HEK293 (cell line): ENCODE results near the gene LDHAL6B.

Experiments used
- CTCF ChIA-PET: fragments of 350-600 bp; formaldehyde crosslinking; extraction: SDS; loops from one replicate; lab custom pipeline; 2021; ENCODE audit warnings: antibody characterized with exemption; lab: Yijun Ruan, JAX
- POLR2A ChIA-PET: fragments of 300-600 bp; formaldehyde crosslinking; extraction: SDS; loops from one replicate; lab custom pipeline; 2020; ENCODE audit warnings: antibody characterized with exemption, inconsistent platforms; lab: Yijun Ruan, JAX
- H3K27ac ChIP-seq: fragments of 200-500 bp; sonication (Bioruptor generic); 2 replicates; pipeline ENCODE4 v1.5.1; 2014; ENCODE audit warnings: low read depth, low read length, control low read depth, inconsistent platforms; ENCODE audit errors: extremely low read depth
- H3K36me3 ChIP-seq, 2 experiments: fragments of 200-500 bp in 1 of 2; sonication (Bioruptor generic) in 1 of 2; 1 replicate in 1 of 2; 2 replicates in 1 of 2; pipeline ENCODE4 v1.5.1; 2014 to 2017; ENCODE audit warnings: inconsistent platforms in 2 of 2, low read length in 2 of 2; ENCODE audit not compliant: control insufficient read depth in 2 of 2, insufficient read depth in 1 of 2
- H3K4me1 ChIP-seq: fragments of 200-500 bp; sonication (Bioruptor generic); 2 replicates; pipeline ENCODE4 v1.5.1; 2014; ENCODE audit warnings: mild to moderate bottlenecking, low read length, inconsistent platforms; ENCODE audit not compliant: control insufficient read depth, insufficient read depth
- H3K4me3 ChIP-seq: 2 replicates; pipeline ENCODE4 v1.5.1; 2011; ENCODE audit warnings: low read depth, mild to moderate bottlenecking, control low read depth, low read length, moderate library complexity
- H3K9me3 ChIP-seq: fragments of 200-500 bp; sonication (Bioruptor generic); 2 replicates; pipeline ENCODE4 v1.5.1; 2014; ENCODE audit warnings: low read depth, low read length, inconsistent platforms; ENCODE audit not compliant: control insufficient read depth, insufficient read depth
- PRDM4 ChIP-seq: fragments of 450-650 bp; formaldehyde crosslinking; IDR thresholded peaks from 2 replicates; pipeline ENCODE4 v1.5.1; 2017; ENCODE audit warnings: missing biosample characterization, missing genetic modification characterization
- ZBTB17 ChIP-seq: fragments of 450-650 bp; formaldehyde crosslinking; IDR thresholded peaks from 2 replicates; pipeline ENCODE4 v1.5.1; 2016; ENCODE audit warnings: missing biosample characterization, missing genetic modification characterization
- ZNF138 ChIP-seq: fragments of 450-650 bp; formaldehyde crosslinking; IDR thresholded peaks from 2 replicates; pipeline ENCODE4 v1.5.1; 2016; ENCODE audit warnings: missing biosample characterization, missing genetic modification characterization, borderline replicate concordance
- ZNF239 ChIP-seq: fragments of 450-650 bp; formaldehyde crosslinking; IDR thresholded peaks from 2 replicates; pipeline ENCODE4 v1.5.1; 2016; ENCODE audit warnings: missing biosample characterization, missing genetic modification characterization
- ZNF24 ChIP-seq: fragments of 450-650 bp; formaldehyde crosslinking; IDR thresholded peaks from 2 replicates; pipeline ENCODE4 v1.5.1; 2016; ENCODE audit warnings: missing biosample characterization, missing genetic modification characterization
- ZNF404 ChIP-seq: fragments of 450-650 bp; formaldehyde crosslinking; IDR thresholded peaks from 2 replicates; pipeline ENCODE4 v1.5.1; 2017; ENCODE audit warnings: missing biosample characterization, missing genetic modification characterization
- ZNF473 ChIP-seq: fragments of 450-650 bp; formaldehyde crosslinking; IDR thresholded peaks from 2 replicates; pipeline ENCODE4 v1.5.1; 2017; ENCODE audit warnings: missing biosample characterization, missing genetic modification characterization
- ZNF654 ChIP-seq: fragments of 450-650 bp; formaldehyde crosslinking; IDR thresholded peaks from 2 replicates; pipeline ENCODE4 v1.5.1; 2016; ENCODE audit warnings: low read depth, missing biosample characterization, missing genetic modification characterization
- ZNF704 ChIP-seq: fragments of 450-650 bp; formaldehyde crosslinking; IDR thresholded peaks from 2 replicates; pipeline ENCODE4 v1.5.1; 2016; ENCODE audit warnings: missing biosample characterization, missing genetic modification characterization
- ZNF776 ChIP-seq: fragments of 450-650 bp; formaldehyde crosslinking; IDR thresholded peaks from 2 replicates; pipeline ENCODE4 v1.5.0; 2017; ENCODE audit warnings: missing biosample characterization, missing genetic modification characterization, borderline replicate concordance
- TF ChIP-seq, protein P1 (sequence below): fragments of 450-650 bp; formaldehyde crosslinking; IDR thresholded peaks from 2 replicates; pipeline ENCODE4 v1.5.1; 2016; ENCODE audit warnings: missing biosample characterization, missing genetic modification characterization
- TF ChIP-seq, protein P2 (sequence below): fragments of 450-650 bp; formaldehyde crosslinking; IDR thresholded peaks from 2 replicates; pipeline ENCODE4 v1.5.1; 2017; ENCODE audit warnings: missing biosample characterization, missing genetic modification characterization
- TF ChIP-seq, protein P3 (sequence below): sonication (generic); formaldehyde crosslinking; IDR thresholded peaks from 2 replicates; pipeline ENCODE4 v1.8.1; 2022; ENCODE audit warnings: mild to moderate bottlenecking, moderate library complexity, missing genetic modification reagents

The LDHAL6B gene

DNA sequence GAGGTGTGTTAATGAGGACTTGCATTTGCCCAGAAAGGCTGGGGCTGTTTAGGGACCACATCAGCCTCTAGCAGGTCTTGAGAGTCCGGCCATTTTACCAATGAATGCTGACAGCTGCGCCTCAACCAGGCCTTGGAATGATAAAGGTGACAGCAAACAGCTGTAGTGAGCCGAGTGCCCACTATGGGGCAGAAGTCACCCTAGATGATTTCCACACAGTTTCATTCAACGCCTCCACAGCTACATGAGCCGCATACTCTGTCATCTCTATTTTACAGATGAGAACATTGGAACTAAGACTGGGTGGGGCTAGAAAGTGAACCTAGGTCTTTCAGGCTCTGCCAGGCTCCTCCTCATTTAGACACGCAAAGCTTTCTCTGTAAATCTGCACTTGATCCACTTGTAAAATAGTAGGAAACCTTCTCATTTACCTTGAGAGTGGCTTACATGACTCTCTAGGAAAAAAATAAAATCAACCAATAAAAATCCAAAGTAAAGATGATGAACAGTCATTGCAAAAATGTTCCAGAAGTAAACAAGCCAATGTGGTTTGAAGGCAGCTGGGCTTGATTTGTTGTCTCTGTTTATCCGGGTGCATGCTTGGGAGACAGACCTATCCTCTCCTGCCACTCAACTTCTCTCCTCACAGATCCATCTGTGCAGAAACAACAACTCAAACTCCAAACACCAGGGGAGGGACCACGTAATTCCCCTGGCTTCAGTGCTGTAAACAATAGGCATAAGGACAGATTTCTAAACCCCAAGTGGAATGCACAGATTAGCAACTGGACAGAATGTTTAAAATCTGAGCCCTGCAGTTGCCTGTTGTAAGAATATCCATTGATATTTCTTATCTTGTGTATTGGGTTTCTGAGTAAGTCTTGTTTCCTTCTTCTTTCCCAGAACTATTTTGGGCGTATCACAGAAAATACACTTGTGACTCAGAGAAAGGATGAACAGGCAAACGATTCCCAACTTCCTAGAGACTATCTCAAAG lies 31.5 kb upstream of the LDHAL6B start:
- H3K9me3 ChIP-seq: no peaks in the 10 kb centered on the region
- ChIA-PET CTCF (interaction anchor here (0.5 to 2.3 kb wide), 15 partner anchors 9 to 423 kb away, joined by 3 to 13 read pairs (median 4); partner anchors contain the start of gene MYO1E), POLR2A (interaction anchor here (0.5 kb wide), 1 partner anchor 133 kb away, joined by 10 read pairs; no protein-coding TSS in a partner anchor)
- H3K4me1 ChIP-seq: no peaks in the 10 kb centered on the region
- TF ChIP-seq ZNF654: peak; percentile 35
- TF ChIP-seq ZNF704 (tag by site-specific recombination): no peak
- TF ChIP-seq ZNF24 (tag by site-specific recombination): no peak
- peak; percentile 47 for TF ChIP-seq ZBTB17 (tag by site-specific recombination)
- TF ChIP-seq, protein P1, sequence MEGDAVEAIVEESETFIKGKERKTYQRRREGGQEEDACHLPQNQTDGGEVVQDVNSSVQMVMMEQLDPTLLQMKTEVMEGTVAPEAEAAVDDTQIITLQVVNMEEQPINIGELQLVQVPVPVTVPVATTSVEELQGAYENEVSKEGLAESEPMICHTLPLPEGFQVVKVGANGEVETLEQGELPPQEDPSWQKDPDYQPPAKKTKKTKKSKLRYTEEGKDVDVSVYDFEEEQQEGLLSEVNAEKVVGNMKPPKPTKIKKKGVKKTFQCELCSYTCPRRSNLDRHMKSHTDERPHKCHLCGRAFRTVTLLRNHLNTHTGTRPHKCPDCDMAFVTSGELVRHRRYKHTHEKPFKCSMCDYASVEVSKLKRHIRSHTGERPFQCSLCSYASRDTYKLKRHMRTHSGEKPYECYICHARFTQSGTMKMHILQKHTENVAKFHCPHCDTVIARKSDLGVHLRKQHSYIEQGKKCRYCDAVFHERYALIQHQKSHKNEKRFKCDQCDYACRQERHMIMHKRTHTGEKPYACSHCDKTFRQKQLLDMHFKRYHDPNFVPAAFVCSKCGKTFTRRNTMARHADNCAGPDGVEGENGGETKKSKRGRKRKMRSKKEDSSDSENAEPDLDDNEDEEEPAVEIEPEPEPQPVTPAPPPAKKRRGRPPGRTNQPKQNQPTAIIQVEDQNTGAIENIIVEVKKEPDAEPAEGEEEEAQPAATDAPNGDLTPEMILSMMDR (tag by site-specific recombination): 0 out of 2 replicates have a peak, but pooled peaks have one; percentile 13
- no peak for TF ChIP-seq ZNF776 (tag by site-specific recombination)
- TF ChIP-seq, protein P2, sequence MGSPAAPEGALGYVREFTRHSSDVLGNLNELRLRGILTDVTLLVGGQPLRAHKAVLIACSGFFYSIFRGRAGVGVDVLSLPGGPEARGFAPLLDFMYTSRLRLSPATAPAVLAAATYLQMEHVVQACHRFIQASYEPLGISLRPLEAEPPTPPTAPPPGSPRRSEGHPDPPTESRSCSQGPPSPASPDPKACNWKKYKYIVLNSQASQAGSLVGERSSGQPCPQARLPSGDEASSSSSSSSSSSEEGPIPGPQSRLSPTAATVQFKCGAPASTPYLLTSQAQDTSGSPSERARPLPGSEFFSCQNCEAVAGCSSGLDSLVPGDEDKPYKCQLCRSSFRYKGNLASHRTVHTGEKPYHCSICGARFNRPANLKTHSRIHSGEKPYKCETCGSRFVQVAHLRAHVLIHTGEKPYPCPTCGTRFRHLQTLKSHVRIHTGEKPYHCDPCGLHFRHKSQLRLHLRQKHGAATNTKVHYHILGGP: peak; percentile 60
- H3K36me3 ChIP-seq: peaks cover 0 to 5% of the 10 kb centered on the region in 2 experiments; a peak in 2 of 3 replicates
- no peak overlapping the region for H3K4me3 ChIP-seq
- H3K27ac ChIP-seq: no peak overlapping the region

GRCh38 chr15:59176653-59177316 lies 29.9 kb upstream of the LDHAL6B start:
- Histone ChIP-seq H3K9me3 (no peaks in the 10 kb centered on the region), H3K27ac (no peak overlapping the region), H3K36me3 (no peaks in the 10 kb centered on the region; a peak in 1 of 3 replicates), H3K4me3 (no peak overlapping the region), H3K4me1 (no peaks in the 10 kb centered on the region)
- TF ChIP-seq ZNF473 (tag by site-specific recombination) (no peak), ZNF404 (no peak), ZNF239 (tag by site-specific recombination) (no peak), PRDM4 (tag by site-specific recombination) (no peak), ZNF138 (tag by site-specific recombination) (no peak)
- TF ChIP-seq, protein P3, sequence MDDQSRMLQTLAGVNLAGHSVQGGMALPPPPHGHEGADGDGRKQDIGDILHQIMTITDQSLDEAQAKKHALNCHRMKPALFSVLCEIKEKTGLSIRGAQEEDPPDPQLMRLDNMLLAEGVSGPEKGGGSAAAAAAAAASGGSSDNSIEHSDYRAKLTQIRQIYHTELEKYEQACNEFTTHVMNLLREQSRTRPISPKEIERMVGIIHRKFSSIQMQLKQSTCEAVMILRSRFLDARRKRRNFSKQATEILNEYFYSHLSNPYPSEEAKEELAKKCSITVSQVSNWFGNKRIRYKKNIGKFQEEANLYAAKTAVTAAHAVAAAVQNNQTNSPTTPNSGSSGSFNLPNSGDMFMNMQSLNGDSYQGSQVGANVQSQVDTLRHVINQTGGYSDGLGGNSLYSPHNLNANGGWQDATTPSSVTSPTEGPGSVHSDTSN (CRISPR knock-in tag): no peak
- ChIA-PET POLR2A (no interaction called here), CTCF (interaction anchor here (0.5 to 1.0 kb wide), 3 partner anchors 18 to 316 kb away, joined by 3 to 5 read pairs (median 3); no protein-coding TSS in a partner anchor)
